RWPE2 (cell line): Measurements from ENCODE around the gene SYCP2.

Source experiments
- ATAC-seq: fragments of 200-7000 bp; cut with Tn5 transposase; 3 replicates; pipeline ENCODE4 v1.9.1; 2021; ENCODE audit warnings: low read depth
- DNase-seq: peaks from one replicate; pipeline ENCODE4 v3.0.0-alpha.2; 2020; ENCODE audit warnings: low spot score
- H3K27ac ChIP-seq: fragments of 450-650 bp; 2 replicates; pipeline ENCODE4 v1.5.1; 2017; ENCODE audit warnings: mild to moderate bottlenecking; ENCODE audit not compliant: poor library complexity, severe bottlenecking
- H3K27me3 ChIP-seq: fragments of 250-450 bp; sonication (Bioruptor Pico); 2 replicates; pipeline ENCODE4 v1.5.1; 2021; ENCODE audit warnings: mild to moderate bottlenecking, moderate library complexity; ENCODE audit not compliant: insufficient read depth, poor library complexity, severe bottlenecking
- H3K36me3 ChIP-seq: fragments of 250-450 bp; sonication (Bioruptor Pico); 2 replicates; pipeline ENCODE4 v1.5.1; 2020; ENCODE audit warnings: low read depth, mild to moderate bottlenecking, moderate library complexity
- H3K4me1 ChIP-seq: fragments of 250-450 bp; sonication (Bioruptor Pico); 2 replicates; pipeline ENCODE4 v1.5.1; 2021; ENCODE audit warnings: mild to moderate bottlenecking, moderate library complexity; ENCODE audit not compliant: insufficient read depth, poor library complexity, severe bottlenecking
- H3K4me3 ChIP-seq: fragments of 250-450 bp; sonication (Bioruptor Pico); 2 replicates; pipeline ENCODE4 v1.5.1; 2021; ENCODE audit warnings: mild to moderate bottlenecking, moderate library complexity; ENCODE audit not compliant: severe bottlenecking
- H3K9me3 ChIP-seq: fragments of 250-450 bp; sonication (Bioruptor Pico); 2 replicates; pipeline ENCODE4 v1.5.1; 2021; ENCODE audit warnings: mild to moderate bottlenecking, moderate library complexity; ENCODE audit not compliant: severe bottlenecking
- CTCF ChIP-seq: fragments of 450-650 bp; IDR thresholded peaks from one replicate; pipeline ENCODE4 v1.5.1; 2017; ENCODE audit warnings: mild to moderate bottlenecking, moderate library complexity; ENCODE audit not compliant: poor library complexity, severe bottlenecking

The SYCP2 gene

GRCh38 chr20:59813948-59814839 lies 119.2 kb downstream of the SYCP2 start:
- ATAC-seq (peak; percentile 6; the same call in 1 of the 3 replicates), DNase-seq (peak; percentile 75)
- H3K36me3 ChIP-seq = no peaks in the 10 kb centered on the region
- no peaks in the 10 kb centered on the region for H3K9me3 ChIP-seq
- H3K27me3 ChIP-seq = no peaks in the 10 kb centered on the region
- H3K4me1 ChIP-seq = no peaks in the 10 kb centered on the region
- TF ChIP-seq CTCF = no peak
- H3K4me3 ChIP-seq = no peak overlapping the region
- no peak overlapping the region for H3K27ac ChIP-seq
